Measurements from ENCODE around the gene FBXO7.

DNA sequence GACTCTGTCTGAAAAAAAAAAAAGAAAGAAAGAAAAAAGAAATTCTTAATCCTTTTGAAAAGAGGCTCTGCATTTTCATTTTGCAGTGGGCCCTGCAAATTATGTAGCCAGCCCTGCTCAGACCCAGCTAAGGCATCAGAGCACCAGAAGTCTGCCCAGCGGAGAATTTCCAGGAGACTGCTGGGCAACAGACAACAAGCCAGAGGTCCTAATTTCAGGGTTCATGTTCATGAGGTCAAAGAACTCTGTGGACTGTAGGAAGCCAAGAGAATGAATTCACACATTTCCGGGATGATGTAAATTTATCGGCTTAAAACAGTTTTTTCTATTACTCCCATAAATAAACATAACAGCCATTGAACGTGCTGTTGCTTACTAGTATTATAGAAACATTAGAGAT lies 47.7 kb upstream of the FBXO7 start:
- TF ChIP-seq, protein P1, sequence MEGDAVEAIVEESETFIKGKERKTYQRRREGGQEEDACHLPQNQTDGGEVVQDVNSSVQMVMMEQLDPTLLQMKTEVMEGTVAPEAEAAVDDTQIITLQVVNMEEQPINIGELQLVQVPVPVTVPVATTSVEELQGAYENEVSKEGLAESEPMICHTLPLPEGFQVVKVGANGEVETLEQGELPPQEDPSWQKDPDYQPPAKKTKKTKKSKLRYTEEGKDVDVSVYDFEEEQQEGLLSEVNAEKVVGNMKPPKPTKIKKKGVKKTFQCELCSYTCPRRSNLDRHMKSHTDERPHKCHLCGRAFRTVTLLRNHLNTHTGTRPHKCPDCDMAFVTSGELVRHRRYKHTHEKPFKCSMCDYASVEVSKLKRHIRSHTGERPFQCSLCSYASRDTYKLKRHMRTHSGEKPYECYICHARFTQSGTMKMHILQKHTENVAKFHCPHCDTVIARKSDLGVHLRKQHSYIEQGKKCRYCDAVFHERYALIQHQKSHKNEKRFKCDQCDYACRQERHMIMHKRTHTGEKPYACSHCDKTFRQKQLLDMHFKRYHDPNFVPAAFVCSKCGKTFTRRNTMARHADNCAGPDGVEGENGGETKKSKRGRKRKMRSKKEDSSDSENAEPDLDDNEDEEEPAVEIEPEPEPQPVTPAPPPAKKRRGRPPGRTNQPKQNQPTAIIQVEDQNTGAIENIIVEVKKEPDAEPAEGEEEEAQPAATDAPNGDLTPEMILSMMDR (IDR thresholded peaks at IDR 0.05): no peak
- TF ChIP-seq POLR2AphosphoS5 (IDR thresholded peaks at IDR 0.05): no peak

Measured in upper lobe of left lung (tissue), 4 donors.